Liver (tissue), 9 donors: ENCODE data around the gene ZMYND11. TPM values are rescaled to one million over a fixed set of nuclear protein-coding genes. Genes with fewer than 3 reads are reported as not detected.

ENCODE experiments used
- DNase-seq: peaks from one replicate; pipeline ENCODE4 v3.0.0-alpha.2; 2017; ENCODE audit warnings: low spot score
- H3K27ac ChIP-seq, 2 donors: one replicate each; pipeline ENCODE4 v1.7.0; 2013; ENCODE audit warnings: inconsistent platforms in 2 of 2, low read length in 2 of 2, control low read depth in 1 of 2, low read depth in 1 of 2, mild to moderate bottlenecking in 1 of 2
- H3K27me3 ChIP-seq, 4 donors: one replicate each; pipeline versions ENCODE4 v1.6.1 to v1.7.0; 2013; ENCODE audit warnings: low read length in 3 of 4, inconsistent platforms in 1 of 4, mild to moderate bottlenecking in 1 of 4, moderate library complexity in 1 of 4; ENCODE audit not compliant: control insufficient read depth in 4 of 4, insufficient read depth in 4 of 4
- H3K36me3 ChIP-seq, 4 donors: one replicate each; pipeline versions ENCODE4 v1.6.1 to v1.7.0; 2013; ENCODE audit warnings: low read length in 3 of 4, mild to moderate bottlenecking in 3 of 4, low read depth in 1 of 4, moderate library complexity in 1 of 4; ENCODE audit not compliant: control insufficient read depth in 4 of 4, insufficient read depth in 3 of 4
- H3K4me1 ChIP-seq, 4 donors: one replicate each; pipeline versions ENCODE4 v1.6.1 to v1.7.0; 2013; ENCODE audit warnings: low read length in 3 of 4, mild to moderate bottlenecking in 3 of 4, moderate library complexity in 1 of 4; ENCODE audit not compliant: control insufficient read depth in 4 of 4, insufficient read depth in 4 of 4
- H3K4me3 ChIP-seq, 3 donors: one replicate each; pipeline versions ENCODE4 v1.6.1 to v1.7.0; 2013; ENCODE audit warnings: low read length in 3 of 3, control low read depth in 1 of 3, low read depth in 1 of 3, mild to moderate bottlenecking in 1 of 3
- H3K9ac ChIP-seq, 2 donors: one replicate each; pipeline ENCODE4 v1.7.0; 2013; ENCODE audit warnings: low read length in 2 of 2, mild to moderate bottlenecking in 2 of 2, moderate library complexity in 2 of 2, control low read depth in 1 of 2, low read depth in 1 of 2
- H3K9me3 ChIP-seq, 4 donors: one replicate each; pipeline versions ENCODE4 v1.6.1 to v1.7.0; 2013; ENCODE audit warnings: low read length in 3 of 4; ENCODE audit not compliant: control insufficient read depth in 4 of 4
- CTCF ChIP-seq: fragments of 150-350 bp; IDR thresholded peaks from 2 replicates; pipeline ENCODE4 v1.5.1; 2017; ENCODE audit warnings: improper control_type of control experiment, low read depth, low read length; ENCODE audit not compliant: missing input control
- EGR1 ChIP-seq, 2 donors: IDR thresholded peaks; 2 replicates each; pipeline ENCODE4 v1.6.1; 2016 to 2018; ENCODE audit warnings: antibody characterized with exemption in 2 of 2, low read depth in 2 of 2
- FOXA1 ChIP-seq: IDR thresholded peaks from 2 replicates; pipeline ENCODE4 v1.6.1; 2016; ENCODE audit warnings: antibody characterized with exemption
- FOXA2 ChIP-seq: IDR thresholded peaks from 2 replicates; pipeline ENCODE4 v1.6.1; 2016; ENCODE audit warnings: antibody characterized with exemption
- GABPA ChIP-seq, 2 donors: IDR thresholded peaks in 1 of 2; conservative IDR thresholded peaks in 1 of 2; 2 replicates each; pipeline ENCODE4 v1.6.1; 2016; ENCODE audit warnings: antibody characterized with exemption in 2 of 2, mild to moderate bottlenecking in 1 of 2, moderate library complexity in 1 of 2
- HNF4A ChIP-seq, 2 donors: conservative IDR thresholded peaks; 2 replicates each; pipeline ENCODE4 v1.6.1; 2016; ENCODE audit warnings: antibody characterized with exemption in 2 of 2, mild to moderate bottlenecking in 2 of 2
- HNF4G ChIP-seq: IDR thresholded peaks from 2 replicates; pipeline ENCODE4 v1.6.1; 2016; ENCODE audit warnings: antibody characterized with exemption
- JUND ChIP-seq, 2 donors: IDR thresholded peaks; 2 replicates each; pipeline ENCODE4 v1.6.1; 2016; ENCODE audit warnings: antibody characterized with exemption in 2 of 2
- MAX ChIP-seq: IDR thresholded peaks from 2 replicates; pipeline ENCODE4 v1.6.1; 2016; ENCODE audit warnings: antibody characterized with exemption
- NR2F2 ChIP-seq: IDR thresholded peaks from 2 replicates; pipeline ENCODE4 v1.6.1; 2016; ENCODE audit warnings: antibody characterized with exemption
- RAD21 ChIP-seq, 2 donors: IDR thresholded peaks; 2 replicates each; pipeline ENCODE4 v1.6.1; 2016; ENCODE audit warnings: antibody characterized with exemption in 2 of 2, mild to moderate bottlenecking in 2 of 2
- REST ChIP-seq: IDR thresholded peaks from 2 replicates; pipeline ENCODE4 v1.6.1; 2016; ENCODE audit warnings: antibody characterized with exemption, mild to moderate bottlenecking
- RXRA ChIP-seq, 2 donors: IDR thresholded peaks; 2 replicates each; pipeline ENCODE4 v1.6.1; 2017 to 2018; ENCODE audit warnings: antibody characterized with exemption in 2 of 2, mild to moderate bottlenecking in 1 of 2
- SP1 ChIP-seq: IDR thresholded peaks from 2 replicates; pipeline ENCODE4 v1.6.1; 2018; ENCODE audit warnings: antibody characterized with exemption, mild to moderate bottlenecking
- TAF1 ChIP-seq: conservative IDR thresholded peaks from 2 replicates; pipeline ENCODE4 v1.6.1; 2016; ENCODE audit warnings: antibody characterized with exemption, mild to moderate bottlenecking
- YY1 ChIP-seq: IDR thresholded peaks from 2 replicates; pipeline ENCODE4 v1.6.1; 2016; ENCODE audit warnings: antibody characterized with exemption, mild to moderate bottlenecking
- WGBS: extraction: QIAGEN DNeasy Blood & Tissue Kit; methylation state at CpG from one replicate; pipeline ENCODE4 v1.1.7; 2013; 5-methylcytosine and 5-hydroxymethylcytosine counted together
- polyA plus RNA-seq, 2 donors: library from polyadenylated mRNA; stranded (reverse) in 1 of 2; unstranded in 1 of 2; fragments of 200-250 nt in 1 of 2; fragments of >200 nt in 1 of 2; fragmentation: Nextera tagmentation in 1 of 2; extraction: Ambion mirVana in 1 of 2; gene quantifications; one replicate each; pipeline versions ENCODE4 v1.2.1 to v1.2.3, GENCODE V29; 2013 to 2015
- total RNA-seq, 2 donors: library from RNA; depleted of rRNA; stranded (reverse); fragments of >200 nt; gene quantifications; one replicate each; pipeline ENCODE4 v1.2.3, GENCODE V29; 2014
- TF ChIP-seq, protein P1 (sequence below): IDR thresholded peaks from 2 replicates; pipeline ENCODE4 v1.6.1; 2016; ENCODE audit warnings: antibody characterized with exemption
- donor health status: healthy.
- donor health status: healthy.
- donor health status: healthy.
- donor health status: healthy.
- donor health status: healthy.

Gene ZMYND11
- total and polyA plus RNA-seq, 4 donors, result 13.2 to 34.3 (median 16.9) TPM

- Histone ChIP-seq H3K27me3 (no peaks in the 10 kb centered on the region), H3K9me3 (no peaks in the 10 kb centered on the region), H3K4me1 (no peaks in the 10 kb centered on the region), H3K4me3 (no peak overlapping the region), H3K9ac (no peak overlapping the region), H3K27ac (no peak overlapping the region), H3K36me3 (peaks cover 1 to 36% (median 12%) of the 10 kb centered on the region in 4 donors)
- no peak for DNase-seq
- WGBS, result 96% methylated on average over 17 of the region's 17 CpGs
- TF ChIP-seq REST (no peak), EGR1 (IDR thresholded peaks at IDR 0.05; ENCODE audit: low read depth in 2 of 2) (no peak), TAF1 (no peak), RXRA (IDR thresholded peaks at IDR 0.05) (no peak), RAD21 (IDR thresholded peaks at IDR 0.05) (no peak), YY1 (no peak), HNF4A (conservative IDR thresholded peaks at IDR 0.05) (no peak), FOXA2 (no peak), NR2F2 (no peak)
- TF ChIP-seq, protein P1, sequence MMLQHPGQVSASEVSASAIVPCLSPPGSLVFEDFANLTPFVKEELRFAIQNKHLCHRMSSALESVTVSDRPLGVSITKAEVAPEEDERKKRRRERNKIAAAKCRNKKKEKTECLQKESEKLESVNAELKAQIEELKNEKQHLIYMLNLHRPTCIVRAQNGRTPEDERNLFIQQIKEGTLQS, result no peak
Observed at GRCh38 chr10:290026-290725, 154.9 kb downstream of the ZMYND11 start.

GRCh38 chr10:293636-294035 is 158.4 kb downstream of the ZMYND11 start:
- TF ChIP-seq JUND (IDR thresholded peaks at IDR 0.05), result no peak
- no peak for TF ChIP-seq RAD21 (IDR thresholded peaks at IDR 0.05)
- TF ChIP-seq REST, result no peak
- no peak for TF ChIP-seq TAF1
- TF ChIP-seq EGR1 (IDR thresholded peaks at IDR 0.05; ENCODE audit: low read depth in 2 of 2), result no peak
- no peak for TF ChIP-seq RXRA (IDR thresholded peaks at IDR 0.05)
- TF ChIP-seq GABPA (IDR thresholded peaks at IDR 0.05 in 1 of 2, conservative IDR thresholded peaks at IDR 0.05 in 1 of 2), result no peak
- no peak for TF ChIP-seq MAX
- TF ChIP-seq HNF4G, result no peak
- no peak for TF ChIP-seq FOXA1
- no peak for TF ChIP-seq NR2F2
- no peak for TF ChIP-seq YY1
- no peak for TF ChIP-seq CTCF
- TF ChIP-seq SP1, result no peak
- TF ChIP-seq, protein P1, result no peak
- H3K9ac ChIP-seq, result no peak overlapping the region
- H3K27ac ChIP-seq, result no peak overlapping the region
- 91% methylated on average over 4 of the region's 4 CpGs for whole genome bisulfite sequencing
- DNase-seq, result no peak
- no peaks in the 10 kb centered on the region for H3K4me1 ChIP-seq
- H3K9me3 ChIP-seq, result no peaks in the 10 kb centered on the region
- no peaks in the 10 kb centered on the region for H3K27me3 ChIP-seq
- no peak overlapping the region for H3K4me3 ChIP-seq
- H3K36me3 ChIP-seq, result peaks cover 0 to 13% (median 6%) of the 10 kb centered on the region in 4 donors
